Gastroesophageal sphincter (tissue), 3 donors: Measurements from ENCODE around the gene TEX14.

ENCODE experiments used
- POLR2A ChIP-seq, 2 donors: fragments of 450-650 bp; IDR thresholded peaks; one replicate each; pipeline ENCODE4 v1.6.1; 2017; ENCODE audit warnings: antibody characterized with exemption in 2 of 2, mild to moderate bottlenecking in 2 of 2, moderate library complexity in 1 of 2
- TF ChIP-seq, protein P1 (sequence below), 4 experiments: fragments of 200-600 bp in 2 of 4; fragments of 450-650 bp in 2 of 4; sonication (generic) in 1 of 4; IDR thresholded peaks; one replicate each; pipeline ENCODE4 v1.5.1; 2017 to 2019; ENCODE audit warnings: antibody characterized with exemption in 4 of 4, mild to moderate bottlenecking in 2 of 4, moderate library complexity in 2 of 4

DNA sequence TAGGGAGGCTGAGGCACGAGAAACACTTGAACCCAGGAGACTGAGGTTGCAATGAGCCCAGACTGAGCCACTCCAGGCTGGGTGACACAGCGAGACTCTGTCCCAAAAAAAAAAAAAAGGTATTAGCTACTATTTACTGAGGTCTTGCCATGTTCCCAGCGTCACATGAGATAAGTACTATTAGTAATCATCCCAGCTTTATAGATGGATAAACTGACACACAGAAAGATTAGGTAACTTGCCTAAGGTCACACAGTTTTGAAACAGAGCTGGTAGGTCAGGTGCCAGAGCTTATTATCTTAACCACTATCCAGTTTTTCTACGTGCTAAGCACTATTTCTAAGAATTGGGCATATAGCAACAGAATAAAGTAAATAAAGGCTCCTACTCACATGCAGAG, 51.6 kb downstream of the TEX14 start:
- no peak for TF ChIP-seq POLR2A (IDR thresholded peaks at IDR 0.05)
- TF ChIP-seq, protein P1, sequence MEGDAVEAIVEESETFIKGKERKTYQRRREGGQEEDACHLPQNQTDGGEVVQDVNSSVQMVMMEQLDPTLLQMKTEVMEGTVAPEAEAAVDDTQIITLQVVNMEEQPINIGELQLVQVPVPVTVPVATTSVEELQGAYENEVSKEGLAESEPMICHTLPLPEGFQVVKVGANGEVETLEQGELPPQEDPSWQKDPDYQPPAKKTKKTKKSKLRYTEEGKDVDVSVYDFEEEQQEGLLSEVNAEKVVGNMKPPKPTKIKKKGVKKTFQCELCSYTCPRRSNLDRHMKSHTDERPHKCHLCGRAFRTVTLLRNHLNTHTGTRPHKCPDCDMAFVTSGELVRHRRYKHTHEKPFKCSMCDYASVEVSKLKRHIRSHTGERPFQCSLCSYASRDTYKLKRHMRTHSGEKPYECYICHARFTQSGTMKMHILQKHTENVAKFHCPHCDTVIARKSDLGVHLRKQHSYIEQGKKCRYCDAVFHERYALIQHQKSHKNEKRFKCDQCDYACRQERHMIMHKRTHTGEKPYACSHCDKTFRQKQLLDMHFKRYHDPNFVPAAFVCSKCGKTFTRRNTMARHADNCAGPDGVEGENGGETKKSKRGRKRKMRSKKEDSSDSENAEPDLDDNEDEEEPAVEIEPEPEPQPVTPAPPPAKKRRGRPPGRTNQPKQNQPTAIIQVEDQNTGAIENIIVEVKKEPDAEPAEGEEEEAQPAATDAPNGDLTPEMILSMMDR (IDR thresholded peaks at IDR 0.05) = no peak
